GM18873 (cell line): ENCODE results near the gene MSANTD1.

Experiments used
- ATAC-seq: cut with Tn5 transposase; IDR thresholded peaks from one replicate; pipeline ENCODE4 v1.9.1; 2021; ENCODE audit warnings: mild to moderate bottlenecking, moderate library complexity, moderate number of reproducible peaks; ENCODE audit not compliant: unreplicated experiment, low FRiP score

The MSANTD1 gene

DNA sequence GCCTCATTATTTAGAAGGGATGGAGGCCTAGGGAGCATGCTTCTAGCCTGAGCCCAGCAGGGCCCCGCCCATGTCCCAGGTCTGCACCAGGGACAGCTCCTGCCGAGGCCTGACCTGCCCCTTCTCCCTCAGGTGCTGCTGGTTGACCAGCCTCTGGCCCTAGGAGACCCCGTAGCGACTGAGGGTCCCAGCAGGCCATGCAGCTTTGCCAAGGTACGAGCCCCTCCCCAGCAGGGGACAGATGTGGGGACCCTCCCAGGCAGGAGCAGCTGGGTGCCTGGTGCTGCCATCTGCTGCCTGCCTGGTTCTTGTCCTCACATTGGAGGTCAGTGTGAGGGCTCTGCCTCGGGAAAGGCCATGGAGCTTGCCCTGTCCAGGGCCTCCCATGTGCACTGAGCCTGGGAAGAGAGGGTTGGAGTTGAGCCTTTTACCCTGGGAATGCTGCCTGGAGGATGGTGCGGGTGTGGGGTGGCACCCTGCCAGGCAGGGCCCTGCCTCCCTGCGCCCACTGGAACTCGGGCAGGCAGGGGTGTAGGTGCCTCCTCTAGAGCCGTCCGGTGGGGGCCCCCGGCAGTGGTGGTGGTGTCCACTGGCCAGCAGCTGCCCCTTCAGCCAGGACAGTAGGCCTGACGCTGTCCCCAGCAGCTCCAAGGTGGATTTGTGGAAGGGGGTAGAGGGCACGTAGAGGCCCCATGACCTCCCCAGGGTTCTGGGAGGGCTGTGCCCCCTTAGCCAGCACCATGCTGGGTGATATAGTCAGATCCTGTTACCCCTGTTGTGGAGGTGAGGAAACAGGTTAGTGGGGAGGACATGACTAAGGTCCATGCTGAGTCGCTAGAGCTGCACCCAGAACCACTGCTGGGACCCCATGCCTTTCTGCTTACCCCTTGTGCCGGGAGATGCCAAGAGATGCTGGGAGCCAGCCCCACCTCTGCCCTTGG, 2.2 kb upstream of the MSANTD1 start:
- no peak for ATAC-seq

DNA sequence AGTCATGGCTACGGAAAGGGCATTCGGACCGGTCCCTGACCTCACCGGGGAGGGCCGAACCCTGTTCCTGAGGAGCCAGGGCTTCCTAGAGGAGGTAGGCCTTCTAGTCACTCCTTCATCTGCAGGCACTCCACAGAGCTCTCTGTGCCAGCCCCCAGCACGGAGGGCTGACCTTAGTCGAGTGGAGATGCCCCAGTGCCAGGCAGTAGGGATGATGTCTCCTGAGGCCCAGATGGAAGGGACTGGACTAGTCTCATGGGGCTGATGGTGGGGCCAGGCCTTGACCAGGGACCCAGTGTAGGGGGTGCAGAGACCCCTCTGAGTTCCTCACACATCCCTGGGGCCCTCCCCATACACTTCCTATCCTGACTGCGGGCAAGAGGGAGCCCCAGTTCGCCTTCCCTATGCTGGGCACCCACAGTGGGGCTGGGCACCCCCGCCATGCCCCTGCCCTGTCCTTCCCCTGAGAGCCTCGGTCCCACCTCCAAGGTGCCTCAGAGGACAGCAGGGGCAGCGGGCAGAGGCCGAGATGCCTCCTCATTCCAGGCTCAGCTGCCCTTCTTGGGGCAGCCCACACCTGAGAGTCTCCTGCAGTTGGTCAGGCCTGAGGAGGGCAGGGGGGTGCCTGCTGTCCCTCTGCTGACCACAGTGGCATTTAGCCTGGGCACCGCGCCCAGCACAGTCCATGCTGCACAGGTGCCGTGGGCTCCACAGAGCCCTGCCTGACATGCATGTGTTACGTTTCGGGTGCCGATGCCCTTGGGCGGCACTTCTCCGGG, 1.4 kb upstream of the MSANTD1 start:
- ATAC-seq: no peak

DNA sequence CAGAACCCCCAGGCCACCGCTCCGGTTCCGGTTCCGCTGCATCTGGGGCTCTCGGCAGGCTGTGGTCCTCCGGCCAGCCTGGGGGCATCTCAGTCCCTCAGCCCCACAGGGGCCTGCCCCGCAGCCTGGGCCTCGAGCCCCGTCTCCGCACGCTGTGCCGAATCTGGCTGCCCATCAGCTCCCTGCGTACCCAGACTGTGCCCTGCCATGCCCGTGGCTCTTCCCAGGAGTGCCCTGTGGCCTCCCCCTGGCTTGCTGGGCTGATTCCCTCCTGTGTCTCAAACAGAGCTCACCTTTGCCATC, 830 bp upstream of the MSANTD1 start:
- ATAC-seq: no peak

DNA sequence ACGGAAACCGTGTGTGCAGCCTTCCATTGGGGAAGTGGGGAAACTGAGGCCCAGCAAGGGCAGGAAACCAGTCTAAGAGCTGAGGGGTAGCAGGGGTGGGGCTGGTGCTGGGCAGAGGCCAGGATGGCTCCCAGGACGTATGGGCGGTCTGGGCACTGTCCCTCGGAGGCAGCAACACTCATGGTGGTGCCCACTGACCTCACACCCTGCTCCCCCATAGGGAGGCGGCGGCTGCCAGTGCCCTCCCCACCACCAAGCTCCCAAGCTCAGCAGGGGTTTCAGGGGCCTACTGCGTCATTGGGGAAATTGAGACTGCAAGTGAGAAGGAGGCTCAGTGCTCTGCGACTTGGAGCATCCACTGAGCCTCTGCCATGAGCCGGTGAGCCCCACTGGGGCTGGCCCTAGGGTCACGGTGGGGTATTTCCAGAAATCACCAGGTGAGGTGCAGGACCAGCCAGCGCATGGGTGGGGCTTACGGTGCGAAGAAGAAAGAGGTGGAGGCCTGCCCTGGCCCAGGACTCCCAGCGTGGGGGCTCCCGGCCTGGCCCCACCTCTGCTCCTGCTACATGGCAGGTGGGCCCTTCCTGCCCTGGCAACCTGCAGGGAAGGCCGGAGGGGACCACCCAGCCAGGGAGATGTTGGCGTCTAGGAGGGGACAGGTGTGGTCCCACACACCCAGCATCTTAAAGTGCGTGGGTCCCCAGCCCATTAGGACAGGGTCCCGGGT, 915 bp downstream of the MSANTD1 start:
- no peak for ATAC-seq

DNA sequence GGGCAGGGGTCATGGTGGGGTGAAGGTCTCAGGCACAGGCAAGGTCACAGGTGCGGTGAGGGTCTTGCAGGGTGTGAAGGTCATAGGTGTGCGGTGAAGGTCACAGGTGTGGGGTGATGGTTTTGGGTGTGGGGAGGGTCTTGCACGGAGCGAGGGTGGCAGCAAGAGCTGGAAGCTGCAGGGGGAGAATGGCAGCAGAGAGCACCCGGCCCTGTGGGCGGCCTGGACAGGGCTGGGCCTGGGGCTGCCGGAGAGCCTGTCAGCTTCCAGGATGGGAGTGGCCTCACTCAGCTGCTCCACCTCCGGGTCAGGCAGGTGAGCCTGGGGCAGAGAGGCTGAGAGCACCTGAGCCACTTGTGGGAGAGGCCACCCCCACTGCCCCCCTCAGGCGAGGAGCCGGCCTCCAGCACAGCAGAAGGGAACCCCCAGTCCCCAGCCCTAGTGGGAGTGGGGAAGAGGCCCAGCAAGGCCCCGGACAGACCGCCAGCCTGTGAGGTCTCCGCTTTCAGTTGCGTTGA, 1.5 kb downstream of the MSANTD1 start:
- ATAC-seq: no peak

DNA sequence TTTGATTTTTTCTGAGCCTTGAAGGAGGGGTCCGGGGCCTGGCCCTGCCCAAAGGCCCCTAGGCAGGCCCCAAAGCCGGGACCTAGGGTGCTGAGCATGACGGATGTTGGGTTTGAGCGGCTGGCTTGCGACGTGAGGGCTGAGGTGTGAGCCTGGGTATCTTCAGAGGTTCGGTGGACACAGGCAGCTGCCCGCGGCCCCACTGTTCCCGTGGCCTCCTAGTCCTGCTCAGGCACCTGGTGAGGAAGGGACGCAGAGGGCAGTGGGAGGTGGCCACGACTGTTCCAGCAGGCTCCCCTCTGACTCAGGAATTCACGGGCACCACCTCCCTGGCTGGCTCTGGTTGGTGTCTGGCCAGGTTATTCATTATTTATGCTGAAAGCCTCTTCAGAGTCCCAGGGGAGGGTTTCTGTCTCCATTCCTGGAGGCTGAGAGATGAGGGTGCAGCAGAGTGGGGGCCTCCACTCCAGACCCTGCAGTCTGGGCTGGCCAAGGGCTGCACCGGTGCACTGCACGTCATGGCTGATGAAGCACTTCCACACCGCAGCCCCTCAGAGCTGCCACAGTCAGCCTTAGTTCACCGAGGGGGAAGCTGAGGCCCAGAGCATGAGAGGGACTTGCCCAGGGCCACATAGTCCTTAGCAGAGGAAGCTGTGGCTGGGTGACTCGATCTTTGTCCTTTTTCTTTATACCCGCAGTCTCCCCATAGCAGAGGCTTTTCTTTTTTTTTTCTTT, 2.2 kb downstream of the MSANTD1 start:
- no peak for ATAC-seq

DNA sequence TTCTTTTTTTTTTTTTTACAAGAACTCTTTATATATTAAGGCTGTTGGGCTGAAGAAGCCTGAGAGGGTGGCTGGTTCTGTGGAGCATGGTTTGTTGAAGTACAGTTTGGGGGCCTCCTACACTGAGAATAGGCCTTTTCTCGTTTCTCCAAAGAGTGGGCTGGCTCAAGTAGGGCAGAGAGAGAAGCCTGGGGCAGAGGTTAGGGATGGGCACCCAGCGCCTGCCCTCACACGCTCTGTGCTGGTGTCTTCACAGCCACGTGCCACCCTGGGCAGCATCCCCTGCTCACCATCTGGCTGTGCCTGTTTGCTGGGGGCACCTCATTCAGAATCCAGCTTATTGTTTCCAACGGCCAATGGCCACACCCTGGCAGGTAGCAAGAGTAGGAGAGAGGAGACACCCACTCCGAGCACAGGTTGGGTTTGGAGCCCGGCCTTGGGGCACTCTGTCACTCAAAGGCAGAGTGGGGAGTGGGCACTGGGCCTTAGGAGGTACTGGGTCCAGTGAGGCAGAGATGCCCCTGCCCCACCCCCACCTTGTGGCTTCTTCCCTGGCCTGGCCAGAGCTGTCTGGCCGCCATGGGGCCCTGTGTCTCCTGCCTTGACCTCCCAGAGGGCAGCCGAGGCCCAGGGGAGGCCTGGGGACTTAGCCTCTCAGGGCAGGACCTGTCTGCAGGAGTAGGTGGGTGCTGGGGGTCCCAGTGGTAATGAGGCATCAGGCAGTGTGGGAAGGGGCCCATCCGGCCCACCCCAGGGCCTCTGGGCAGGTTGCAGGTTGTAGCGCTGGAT, 2.9 kb downstream of the MSANTD1 start:
- no peak for ATAC-seq

DNA sequence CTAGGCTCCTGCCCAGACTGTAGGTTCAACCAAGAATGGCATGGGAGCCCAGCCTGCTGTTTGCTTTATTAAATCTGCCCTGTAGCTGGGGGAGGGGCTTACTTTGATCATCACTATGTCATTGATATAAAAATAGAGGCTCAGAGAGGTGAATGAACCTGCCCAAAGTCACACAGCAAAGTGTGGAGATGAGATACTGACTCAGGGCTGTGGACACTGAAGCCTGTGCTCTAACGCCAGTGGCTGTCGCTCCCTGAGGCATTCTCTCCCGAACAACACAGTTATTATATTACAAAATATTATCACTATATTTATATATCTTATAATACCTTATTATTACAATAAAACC, 3.5 kb downstream of the MSANTD1 start:
- ATAC-seq: no peak

DNA sequence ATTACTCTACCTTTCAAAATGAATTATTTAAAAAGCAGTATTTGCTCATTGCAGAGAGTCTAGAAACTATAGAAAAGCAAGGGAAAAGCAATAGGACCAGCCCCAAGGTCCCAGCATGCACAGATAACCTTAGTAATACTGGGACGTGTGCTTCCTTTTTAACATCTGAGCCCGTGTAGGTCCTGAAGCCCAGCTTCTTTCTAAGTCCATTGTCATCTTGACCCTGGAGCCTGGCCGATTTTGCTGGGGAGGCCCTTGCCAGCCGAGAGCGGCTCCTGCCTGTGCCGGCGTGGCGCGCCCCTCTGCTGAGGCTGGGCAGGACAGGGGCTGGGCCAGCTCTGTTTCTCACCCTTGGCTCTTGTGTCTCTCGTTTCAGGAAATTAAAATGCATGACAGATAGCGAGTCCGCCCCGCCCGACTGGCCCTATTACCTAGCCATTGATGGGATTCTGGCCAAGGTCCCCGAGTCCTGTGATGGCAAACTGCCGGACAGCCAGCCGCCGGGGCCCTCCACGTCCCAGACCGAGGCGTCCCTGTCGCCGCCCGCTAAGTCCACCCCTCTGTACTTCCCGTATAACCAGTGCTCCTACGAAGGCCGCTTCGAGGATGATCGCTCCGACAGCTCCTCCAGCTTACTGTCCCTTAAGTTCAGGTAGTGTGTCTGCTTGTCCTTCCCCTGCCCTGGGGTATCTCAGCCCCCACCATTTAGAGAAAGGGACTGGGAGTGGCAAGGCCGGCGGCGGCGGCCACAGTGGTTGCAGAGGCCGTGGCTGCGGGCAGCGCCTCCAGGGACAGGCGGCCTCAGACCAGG, 4.1 kb downstream of the MSANTD1 start:
- no peak for ATAC-seq

DNA sequence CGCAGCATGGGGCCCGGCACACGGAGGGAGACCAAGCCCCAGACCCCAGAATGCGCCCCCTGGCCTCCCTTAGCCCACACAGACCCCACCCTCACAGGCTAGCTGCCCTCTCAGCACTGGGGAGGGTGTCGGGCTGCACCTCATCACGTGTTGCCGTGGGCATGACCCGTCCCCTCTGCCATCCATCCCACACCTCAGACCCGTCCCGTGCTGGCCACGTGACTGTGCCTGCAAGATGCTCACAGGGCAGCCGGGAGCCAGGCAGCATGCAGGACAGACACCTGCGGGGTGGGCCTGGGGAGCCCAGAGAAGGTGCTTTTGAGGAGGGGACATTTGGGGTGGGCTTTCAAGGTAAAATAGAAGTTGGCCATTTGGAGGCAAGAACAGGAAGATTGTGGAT, 4.8 kb downstream of the MSANTD1 start:
- no peak for ATAC-seq

DNA sequence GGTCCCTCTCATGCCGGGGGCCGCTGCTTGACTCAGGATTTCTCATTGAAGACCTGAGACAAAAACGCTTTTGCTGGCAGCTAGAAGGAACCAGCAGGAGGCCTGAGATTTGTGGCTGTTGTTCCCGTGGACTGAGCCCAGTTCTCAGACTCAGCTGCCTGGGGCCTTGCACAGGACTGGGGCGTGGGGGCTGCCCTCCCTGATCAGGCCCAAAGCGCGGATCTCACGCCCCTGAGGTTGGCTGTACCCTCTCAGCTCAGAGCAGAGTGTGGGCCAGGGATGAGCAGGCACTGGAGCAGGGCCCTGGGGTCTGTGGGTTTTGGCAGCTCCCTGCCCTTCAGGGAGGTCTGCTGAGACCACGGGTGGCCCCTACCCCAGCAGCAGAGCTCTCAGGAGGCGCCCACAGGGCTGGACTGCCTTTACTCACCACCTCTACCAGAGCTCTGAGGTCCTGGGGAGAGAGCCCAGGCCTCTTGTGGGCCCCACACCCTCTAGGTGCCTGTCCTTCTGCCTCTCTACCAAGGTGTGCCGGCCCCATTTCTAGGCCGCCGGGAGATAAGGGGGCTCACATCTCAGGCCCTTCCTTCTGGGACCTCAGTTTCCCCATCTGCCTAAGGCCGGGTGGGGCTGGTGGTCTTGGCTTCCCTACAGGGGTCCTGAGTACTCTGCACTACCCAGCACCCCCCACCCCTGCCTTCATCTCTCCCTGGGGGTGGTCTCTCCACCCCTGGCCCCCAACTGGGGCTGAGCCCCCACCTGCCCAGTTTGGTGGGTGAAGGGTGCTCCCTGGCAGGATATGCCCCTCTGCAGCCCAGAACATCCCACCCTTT, 5.6 kb downstream of the MSANTD1 start:
- ATAC-seq: no peak

DNA sequence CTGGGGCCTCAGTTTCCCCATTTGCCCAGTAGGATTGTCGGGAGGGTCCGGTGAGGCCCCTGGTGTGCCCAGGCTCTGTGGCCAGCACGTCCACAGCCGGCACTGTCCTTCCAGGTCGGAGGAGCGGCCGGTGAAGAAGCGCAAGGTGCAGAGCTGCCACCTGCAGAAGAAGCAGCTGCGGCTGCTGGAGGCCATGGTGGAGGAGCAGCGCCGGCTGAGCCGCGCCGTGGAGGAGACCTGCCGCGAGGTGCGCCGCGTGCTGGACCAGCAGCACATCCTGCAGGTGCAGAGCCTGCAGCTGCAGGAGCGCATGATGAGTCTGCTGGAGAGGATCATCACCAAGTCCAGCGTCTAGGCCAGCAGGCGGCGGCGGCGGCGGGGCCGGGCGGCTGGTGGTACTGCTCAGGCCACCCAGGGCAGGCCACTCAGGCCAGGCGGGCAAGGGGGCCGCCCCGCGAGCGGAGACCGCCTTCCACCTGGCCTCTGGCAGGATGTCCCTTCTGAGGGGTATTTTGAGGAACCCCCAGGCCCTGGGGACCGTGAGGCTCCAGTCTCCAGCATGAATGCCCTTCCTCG, 6.7 kb downstream of the MSANTD1 start:
- ATAC-seq: no peak

DNA sequence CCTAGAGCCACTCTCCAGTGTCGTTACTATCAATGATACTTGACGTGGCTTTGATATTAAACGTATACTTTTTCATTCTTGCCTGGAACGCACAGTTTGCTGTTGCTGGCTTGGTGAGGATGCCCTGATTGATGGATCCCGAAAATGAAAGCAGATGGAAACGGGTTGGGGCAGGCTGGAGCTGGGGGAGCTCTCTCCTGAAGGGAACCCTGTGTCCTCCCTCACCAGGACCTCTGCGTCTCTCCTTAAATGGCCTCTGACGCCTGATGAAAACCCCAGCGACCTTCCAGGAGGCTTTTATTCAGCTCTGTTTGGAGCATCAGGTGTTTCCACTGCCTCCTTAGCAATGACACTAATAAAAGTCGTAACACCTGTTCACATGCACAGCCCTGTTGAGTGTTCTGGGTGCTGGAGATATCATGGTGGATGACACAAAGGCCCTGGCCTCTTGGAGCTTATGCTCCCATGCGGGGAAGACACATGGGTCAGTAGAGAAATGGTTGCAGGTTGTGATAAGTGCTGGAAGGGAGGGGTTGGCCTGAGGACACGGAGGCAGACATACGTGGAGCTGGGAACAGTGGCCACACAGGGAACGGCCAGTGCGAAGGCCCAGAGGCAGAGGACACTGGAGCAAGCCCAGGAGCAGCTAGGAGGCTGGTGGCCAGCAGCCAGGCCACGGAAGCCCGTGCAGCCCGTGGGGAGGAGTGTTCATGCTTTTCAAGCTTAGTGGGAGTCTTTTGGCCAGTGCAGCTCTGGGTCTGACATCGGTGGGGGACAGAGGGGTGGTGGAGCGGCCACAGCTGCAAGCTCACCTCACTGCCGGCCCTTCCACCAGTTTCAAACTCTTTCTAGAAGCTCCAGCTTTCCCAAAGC, 7.5 kb downstream of the MSANTD1 start:
- ATAC-seq: no peak

DNA sequence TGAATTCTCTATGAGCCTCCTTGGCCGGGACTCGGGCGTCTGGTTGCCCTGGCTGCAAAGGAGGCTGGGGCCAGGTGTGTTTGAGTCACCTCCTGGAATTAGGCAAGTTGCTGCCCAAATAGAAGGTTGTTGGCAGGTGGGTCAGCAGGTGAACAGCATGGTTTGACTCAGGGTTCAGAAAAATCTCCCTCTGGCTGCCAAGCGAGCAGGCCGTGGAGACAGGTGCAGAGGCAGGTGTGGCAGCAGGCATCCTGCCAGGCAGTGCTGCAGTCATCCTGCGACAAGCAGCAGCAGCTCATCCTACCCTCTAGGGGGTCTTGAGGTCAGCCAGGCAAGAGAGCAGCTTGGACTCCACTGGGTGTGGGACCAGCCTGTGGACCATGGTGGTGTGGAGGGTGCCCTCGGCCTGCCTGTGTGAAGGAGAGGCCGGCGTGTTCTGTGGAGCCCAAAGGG, 8.2 kb downstream of the MSANTD1 start:
- ATAC-seq: no peak

DNA sequence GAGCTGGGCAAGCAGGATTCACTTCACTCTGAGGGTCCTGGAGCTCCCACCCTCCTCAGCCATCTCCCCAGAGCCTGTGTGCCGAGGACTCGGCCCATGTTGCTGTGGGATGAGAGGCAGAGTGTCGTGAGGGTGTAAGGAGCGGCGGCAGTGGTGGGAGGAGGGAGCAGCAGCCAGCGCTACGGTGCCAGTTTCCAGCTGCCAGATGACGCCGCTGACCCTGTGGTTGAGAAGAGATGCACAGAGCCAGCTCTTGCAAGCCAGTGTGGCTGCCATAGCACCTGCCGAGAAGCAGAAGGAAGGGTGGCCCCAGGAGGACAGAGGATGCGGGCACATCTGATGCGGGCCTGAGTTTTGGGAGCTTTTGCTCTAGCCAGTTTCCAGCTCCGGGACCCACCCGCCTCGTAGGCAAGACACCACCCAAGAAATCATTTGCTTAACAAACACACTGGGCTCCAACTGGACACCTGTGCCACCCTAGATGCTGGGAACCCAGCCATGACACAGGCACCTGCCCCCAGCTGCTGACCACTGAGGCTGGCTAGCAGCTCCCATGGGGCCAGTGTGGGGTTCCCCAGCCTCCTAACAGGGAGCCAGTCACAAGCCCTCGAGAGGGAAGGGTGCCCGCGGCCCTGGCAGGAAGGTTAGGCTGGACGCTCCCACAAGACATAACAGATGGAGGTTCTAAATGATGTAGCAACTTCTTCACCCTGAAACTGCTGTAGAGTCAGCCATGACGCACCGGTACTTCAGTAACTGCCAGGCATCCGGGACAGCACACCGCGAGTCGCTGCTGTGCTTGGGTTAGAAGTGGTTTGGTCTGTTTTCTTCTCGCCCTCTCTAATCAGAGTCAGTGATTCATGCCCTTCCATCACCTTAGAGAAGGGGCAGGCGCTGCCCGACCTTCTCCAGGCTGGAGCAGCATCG, 8.9 kb downstream of the MSANTD1 start:
- no peak for ATAC-seq
